Neural cell (in vitro differentiated cells): ENCODE measurements around the gene DENND5A. TPM values are rescaled to one million over a fixed set of nuclear protein-coding genes. Genes with fewer than 3 reads are reported as not detected.

ENCODE experiments used
- H2AFZ ChIP-seq: fragments of 200-600, 300-800 bp; sonication (generic), shearing (Covaris generic); 2 replicates; pipeline ENCODE4 v1.6.0; 2014; ENCODE audit warnings: low read depth, mild to moderate bottlenecking, antibody characterized with exemption, low read length, moderate library complexity
- H3F3A ChIP-seq: fragments of 200-600 bp; shearing (Covaris generic); 2 replicates; pipeline ENCODE4 v1.6.1; 2016; ENCODE audit warnings: mild to moderate bottlenecking, moderate library complexity, mixed read lengths, antibody characterized with exemption, low read length; ENCODE audit not compliant: insufficient read depth, poor library complexity, severe bottlenecking
- H3K27ac ChIP-seq: fragments of 200-600, 300-800 bp; sonication (generic), shearing (Covaris generic); 2 replicates; pipeline ENCODE4 v1.5.1; 2014; ENCODE audit warnings: mild to moderate bottlenecking, low read length, moderate library complexity
- H3K27me3 ChIP-seq: fragments of 300-800, 200-600 bp; sonication (generic), shearing (Covaris generic); 2 replicates; pipeline ENCODE4 v1.6.0; 2014; ENCODE audit warnings: mild to moderate bottlenecking, low read depth, low read length, moderate library complexity; ENCODE audit not compliant: insufficient read depth
- H3K36me3 ChIP-seq: fragments of 300-800, 200-600 bp; sonication (generic), shearing (Covaris generic); 2 replicates; pipeline ENCODE4 v1.5.1; 2014; ENCODE audit warnings: mild to moderate bottlenecking, antibody characterized with exemption, low read length, moderate library complexity; ENCODE audit not compliant: insufficient read depth
- H3K4me2 ChIP-seq: fragments of 300-800, 200-600 bp; sonication (generic), shearing (Covaris generic); 2 replicates; pipeline ENCODE4 v1.6.0; 2014; ENCODE audit warnings: mild to moderate bottlenecking, low read length
- H3K4me3 ChIP-seq: fragments of 300-800, 200-600 bp; sonication (generic), shearing (Covaris generic); 2 replicates; pipeline ENCODE4 v1.5.1; 2014; ENCODE audit warnings: mild to moderate bottlenecking, low read length, moderate library complexity
- H3K79me2 ChIP-seq: fragments of 200-600 bp; shearing (Covaris generic); replicated peaks from 2 replicates; pipeline ENCODE4 v1.6.0; 2014; ENCODE audit warnings: mild to moderate bottlenecking, low read length, moderate library complexity; ENCODE audit not compliant: insufficient read depth
- H3K9ac ChIP-seq: fragments of 300-800, 200-600 bp; sonication (generic), shearing (Covaris generic); 2 replicates; pipeline ENCODE4 v1.6.1; 2016; ENCODE audit warnings: mild to moderate bottlenecking, low read length, mixed read lengths
- H3K9me2 ChIP-seq: fragments of 200-600 bp; shearing (Covaris generic); 2 replicates; pipeline ENCODE4 v1.6.1; 2016; ENCODE audit warnings: mild to moderate bottlenecking, low read length, mixed read lengths; ENCODE audit not compliant: insufficient read depth
- H3K9me3 ChIP-seq: fragments of 200-600, 300-800 bp; sonication (generic), shearing (Covaris generic); 2 replicates; pipeline ENCODE4 v1.6.1; 2016; ENCODE audit warnings: mild to moderate bottlenecking, mixed run types, low read length, moderate library complexity, mixed read lengths
- H4K20me1 ChIP-seq: fragments of 200-600 bp; shearing (Covaris generic); 2 replicates; pipeline ENCODE4 v1.6.1; 2016; ENCODE audit warnings: mild to moderate bottlenecking, mixed run types; ENCODE audit not compliant: insufficient read depth
- CTCF ChIP-seq: fragments of 450-650 bp; IDR thresholded peaks from 2 replicates; pipeline ENCODE4 v1.5.1; 2014; ENCODE audit warnings: antibody characterized with exemption, mild to moderate bottlenecking, moderate library complexity; ENCODE audit not compliant: poor library complexity, severe bottlenecking
- EP300 ChIP-seq: fragments of 450-650 bp; conservative IDR thresholded peaks from 2 replicates; pipeline ENCODE4 v1.6.1; 2014; ENCODE audit warnings: antibody characterized with exemption, mild to moderate bottlenecking, moderate library complexity; ENCODE audit not compliant: poor library complexity, severe bottlenecking
- EZH2 ChIP-seq: fragments of 200-600, 300-800 bp; shearing (Covaris generic), sonication (generic); IDR thresholded peaks from 2 replicates; pipeline ENCODE4 v1.6.1; 2014; ENCODE audit warnings: antibody characterized with exemption, low read length, borderline replicate concordance, mild to moderate bottlenecking; ENCODE audit not compliant: insufficient read depth, poor library complexity, severe bottlenecking
- MXI1 ChIP-seq: fragments of 450-650 bp; conservative IDR thresholded peaks from 2 replicates; pipeline ENCODE4 v1.6.1; 2014; ENCODE audit warnings: antibody characterized with exemption, mild to moderate bottlenecking; ENCODE audit not compliant: poor library complexity, severe bottlenecking
- POLR2AphosphoS5 ChIP-seq: IDR thresholded peaks from 2 replicates; pipeline ENCODE4 v1.6.1; 2012
- RAD21 ChIP-seq: fragments of 450-650 bp; conservative IDR thresholded peaks from 2 replicates; pipeline ENCODE4 v1.6.1; 2014; ENCODE audit warnings: antibody characterized with exemption, mild to moderate bottlenecking, moderate library complexity
- REST ChIP-seq: IDR thresholded peaks from 2 replicates; pipeline ENCODE4 v1.6.1; 2012; ENCODE audit warnings: borderline replicate concordance
- SMC3 ChIP-seq: fragments of 450-650 bp; conservative IDR thresholded peaks from 2 replicates; pipeline ENCODE4 v1.6.1; 2014; ENCODE audit warnings: antibody characterized with exemption, mild to moderate bottlenecking, moderate library complexity; ENCODE audit not compliant: poor library complexity
- TAF1 ChIP-seq: IDR thresholded peaks from 2 replicates; pipeline ENCODE4 v1.6.1; 2012; ENCODE audit warnings: low read depth
- polyA plus RNA-seq: library from polyadenylated mRNA; depleted of rRNA; stranded (reverse); fragments of >200 nt; gene quantifications from 2 replicates; pipeline ENCODE4 v1.2.3, GENCODE V29; 2014

The DENND5A gene
- polyA plus RNA-seq, 1 donor from 2014 or later, result 75.6 TPM

- no peak for TF ChIP-seq TAF1
- TF ChIP-seq MXI1, result no peak
- no peak for TF ChIP-seq CTCF
- no peak for TF ChIP-seq EZH2
- TF ChIP-seq REST, result no peak
- TF ChIP-seq POLR2AphosphoS5, result no peak
- TF ChIP-seq EP300, result no peak
- Histone ChIP-seq H4K20me1 (no peaks in the 10 kb centered on the region), H3K36me3 (no peaks in the 10 kb centered on the region), H3F3A (no peaks in the 10 kb centered on the region), H3K27ac (no peak overlapping the region), H3K27me3 (no peaks in the 10 kb centered on the region), H3K9me3 (no peaks in the 10 kb centered on the region), H3K9me2 (no peaks in the 10 kb centered on the region), H3K4me2 (no peak overlapping the region), H3K9ac (no peak overlapping the region), H3K79me2 (peaks cover 3% of the 10 kb centered on the region), H2AFZ (no peak overlapping the region), H3K4me3 (no peak overlapping the region)
These were observed 64.7 kb downstream of the DENND5A start for GRCh38 chr11:9200471-9200870.

- Histone ChIP-seq H3K27me3 (no peaks in the 10 kb centered on the region), H3K36me3 (no peaks in the 10 kb centered on the region), H3K79me2 (no peaks in the 10 kb centered on the region), H4K20me1 (no peaks in the 10 kb centered on the region), H3F3A (no peaks in the 10 kb centered on the region), H3K4me3 (no peak overlapping the region), H3K4me2 (no peak overlapping the region), H3K9me2 (no peaks in the 10 kb centered on the region), H3K9ac (no peak overlapping the region), H3K27ac (no peak overlapping the region), H3K9me3 (no peaks in the 10 kb centered on the region), H2AFZ (no peak overlapping the region)
- TF ChIP-seq MXI1 (no peak), RAD21 (no peak), POLR2AphosphoS5 (no peak), CTCF (no peak), EZH2 (no peak), EP300 (no peak), REST (no peak), SMC3 (no peak), TAF1 (no peak)
These were observed 71.8 kb downstream of the DENND5A start for GRCh38 chr11:9193316-9193715.
